ENCODE data around the gene ABCA12.

The ABCA12 gene

DNA sequence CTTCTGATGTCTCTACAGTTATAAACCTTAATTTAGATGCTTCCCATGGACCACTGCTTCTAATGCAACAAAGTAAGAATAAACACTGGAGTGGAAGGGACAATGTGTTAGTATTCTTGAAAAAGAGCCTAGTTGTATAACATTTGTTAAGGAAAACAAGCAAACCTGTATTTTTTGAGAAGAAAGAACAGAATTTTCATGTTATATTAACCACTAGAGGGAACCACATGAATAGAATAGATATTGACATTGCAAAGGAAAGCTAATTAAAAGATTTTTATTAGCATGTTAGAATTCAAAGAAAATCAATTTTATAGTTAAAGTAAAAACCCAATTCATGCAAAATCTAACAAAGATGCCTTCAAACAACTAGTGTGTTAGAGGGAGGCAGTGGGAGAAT is 177.7 kb downstream of the ABCA12 start:
- DNase-seq (ENCODE audit: low spot score): no peak

DNA sequence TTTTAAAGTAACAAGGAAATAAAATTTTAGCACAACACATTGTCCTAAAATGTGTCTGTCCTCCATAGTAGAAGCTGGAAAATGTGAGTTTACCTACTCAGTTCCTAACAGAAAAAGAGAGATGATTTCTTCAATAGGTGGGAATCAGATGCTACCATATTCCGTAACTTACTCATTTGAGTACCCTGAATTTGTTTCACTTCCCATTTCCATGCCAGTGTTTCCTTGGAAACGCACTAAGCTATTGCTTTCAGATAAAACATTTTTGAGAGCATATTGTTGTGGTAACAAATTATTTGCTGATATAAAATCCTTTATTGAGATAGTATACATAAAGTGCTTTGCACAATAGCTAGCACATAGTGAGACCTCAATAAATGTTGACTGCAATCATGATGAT is 191.5 kb downstream of the ABCA12 start:
- DNase-seq (ENCODE audit: low spot score): no peak

DNA sequence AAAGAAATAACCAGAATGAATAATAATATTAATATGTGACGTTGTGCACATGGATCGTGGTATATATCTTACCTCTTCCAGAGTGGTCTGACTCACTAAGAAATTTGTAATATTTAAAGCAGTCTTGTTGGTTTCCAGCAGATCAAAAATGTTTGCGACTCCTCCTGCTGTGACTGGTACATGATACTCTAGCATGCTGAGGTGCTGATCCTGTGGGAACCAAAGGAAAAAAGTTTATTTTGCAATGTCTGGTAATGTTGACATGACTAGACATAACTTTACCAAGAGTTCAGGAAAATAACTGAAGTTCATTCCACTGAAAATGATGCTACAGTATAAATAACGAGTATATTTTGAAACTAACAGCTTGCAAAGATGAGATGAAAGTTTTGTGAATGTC is 204.4 kb downstream of the ABCA12 start:
- no peak for DNase-seq (ENCODE audit: low spot score)

DNA sequence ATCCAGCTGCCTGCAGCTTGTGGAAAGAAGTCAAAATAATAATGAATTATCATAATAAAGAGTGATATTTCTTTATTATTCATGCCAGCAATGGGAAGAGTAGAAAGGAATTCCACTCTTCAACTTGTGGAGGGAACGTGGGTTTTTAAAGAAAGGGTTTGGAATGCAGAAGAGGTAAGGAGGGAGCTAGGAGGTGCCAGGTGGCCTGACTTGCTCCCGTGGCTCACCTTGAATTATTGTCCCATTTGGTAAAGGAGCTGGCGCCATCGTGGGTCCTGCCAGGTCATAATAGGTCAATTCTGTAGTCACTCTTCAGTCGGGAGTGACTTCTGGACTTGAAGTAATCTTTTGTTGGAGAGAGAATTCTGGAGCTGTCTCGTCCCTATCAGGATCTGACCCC is 233.8 kb downstream of the ABCA12 start:
- DNase-seq (ENCODE audit: low spot score): no peak

DNA sequence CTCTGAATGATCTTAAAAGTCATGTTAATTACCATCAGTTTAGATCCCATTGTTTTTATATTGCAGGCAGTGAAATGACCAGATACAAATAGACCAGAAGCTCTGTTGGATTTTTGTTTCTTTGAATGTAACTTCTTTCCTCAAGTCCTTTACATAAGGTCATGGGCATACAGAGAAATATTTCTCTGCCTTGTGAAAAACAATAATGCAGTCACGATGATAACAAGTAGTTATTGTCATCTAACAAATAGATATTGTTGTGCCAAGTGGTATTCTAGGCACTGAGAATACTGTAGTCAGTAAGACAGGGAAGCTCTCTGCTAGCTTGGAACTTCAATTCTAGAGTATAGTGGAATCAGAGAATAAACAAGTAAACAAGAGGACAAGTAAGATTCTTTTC is 234.2 kb downstream of the ABCA12 start:
- DNase-seq (ENCODE audit: low spot score): no peak

DNA sequence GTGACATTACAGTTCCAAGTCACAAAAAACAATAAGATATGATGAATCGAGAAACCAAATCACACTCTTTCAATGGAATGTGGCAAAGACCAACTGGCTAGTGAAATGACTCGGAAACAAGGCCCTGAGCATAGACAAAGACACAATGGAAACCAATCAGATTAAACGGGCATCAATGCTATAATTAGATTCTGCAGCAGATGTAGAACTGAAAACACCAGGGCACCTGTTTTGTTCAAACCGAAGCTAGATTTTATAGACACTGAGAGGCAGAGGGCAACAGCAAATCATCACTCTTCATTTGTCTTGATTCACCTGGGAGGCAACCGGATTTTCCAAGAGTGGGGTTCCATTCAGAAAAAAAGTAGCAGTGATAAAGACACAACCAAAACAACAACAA is 236.1 kb downstream of the ABCA12 start:
- DNase-seq (ENCODE audit: low spot score): no peak

DNA sequence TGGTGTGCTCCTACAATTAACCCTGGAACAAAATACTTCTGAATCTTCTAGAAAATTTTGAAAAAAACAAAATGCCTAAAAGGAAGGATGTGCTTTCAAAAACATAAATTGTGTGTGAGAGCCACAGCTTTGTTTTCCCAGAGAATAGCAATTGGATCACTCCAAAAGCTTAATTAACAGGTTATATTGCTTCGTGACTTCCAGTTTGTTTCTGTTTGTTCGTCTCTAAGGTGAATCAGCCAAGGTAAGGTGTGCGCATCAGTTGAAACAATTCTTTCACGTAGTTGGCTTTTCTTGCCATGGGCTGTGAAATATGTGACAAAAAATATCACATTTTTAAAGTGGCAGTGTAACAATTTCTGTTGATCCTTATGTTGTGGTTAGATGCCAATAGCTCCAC is 238.7 kb downstream of the ABCA12 start:
- DNase-seq (ENCODE audit: low spot score): no peak

DNA sequence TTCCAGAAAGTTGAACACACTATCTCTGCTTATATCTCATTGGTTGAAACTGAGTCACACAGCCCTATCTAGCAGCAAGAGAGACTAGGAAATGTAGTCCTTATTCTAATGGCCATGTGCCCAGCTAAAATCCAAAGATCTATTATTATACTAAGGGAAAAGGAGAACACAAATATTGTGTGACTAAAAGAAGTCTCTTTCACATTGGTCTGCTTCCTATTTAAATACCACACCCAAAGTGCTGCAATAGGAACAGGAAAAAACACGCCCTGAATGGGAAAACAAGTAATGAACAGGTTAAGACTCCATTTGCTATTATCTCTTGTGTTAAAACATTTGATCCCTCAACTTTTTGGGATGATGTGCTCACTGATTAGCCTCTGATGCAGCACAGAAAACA is 242.2 kb downstream of the ABCA12 start:
- DNase-seq (ENCODE audit: low spot score): no peak

DNA sequence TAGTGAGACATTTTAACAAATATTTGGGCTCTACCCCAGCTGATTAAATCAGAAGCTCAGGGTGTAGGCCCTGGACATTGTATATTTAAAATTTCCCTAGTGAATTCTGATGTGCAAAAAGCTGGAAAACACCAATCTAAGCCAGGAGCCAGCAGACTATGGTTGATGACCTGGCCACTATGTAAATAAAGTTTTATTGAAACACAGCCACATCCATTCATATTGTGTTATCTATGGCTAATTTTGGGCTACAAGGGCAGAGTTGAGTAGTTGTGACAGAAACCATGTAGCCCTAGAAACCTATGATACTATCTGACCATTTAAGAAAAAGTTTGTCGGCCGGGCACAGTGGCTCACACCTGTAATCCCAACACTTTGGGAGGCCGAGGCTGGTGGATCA is 243.0 kb downstream of the ABCA12 start:
- no peak for DNase-seq (ENCODE audit: low spot score)

DNA sequence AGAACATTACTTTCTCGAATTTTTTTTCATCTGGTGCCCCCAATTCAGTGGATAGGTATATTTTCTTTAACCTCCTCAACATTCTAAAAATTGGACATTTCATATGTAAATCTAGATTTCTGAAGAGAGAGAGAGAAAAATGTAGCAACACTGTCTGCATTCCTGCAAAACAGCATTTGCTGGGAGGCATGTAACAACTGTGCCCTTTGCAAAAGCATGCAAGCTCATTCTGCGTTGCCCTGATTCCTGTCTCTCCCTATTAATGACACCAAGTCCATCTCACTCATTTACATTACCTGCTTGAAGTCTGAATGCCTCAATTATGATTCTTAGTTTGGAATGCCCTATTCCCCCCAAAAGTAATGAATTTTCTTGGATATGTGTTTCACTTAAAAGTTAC is 249.1 kb downstream of the ABCA12 start:
- no peak for DNase-seq (ENCODE audit: low spot score)

DNA sequence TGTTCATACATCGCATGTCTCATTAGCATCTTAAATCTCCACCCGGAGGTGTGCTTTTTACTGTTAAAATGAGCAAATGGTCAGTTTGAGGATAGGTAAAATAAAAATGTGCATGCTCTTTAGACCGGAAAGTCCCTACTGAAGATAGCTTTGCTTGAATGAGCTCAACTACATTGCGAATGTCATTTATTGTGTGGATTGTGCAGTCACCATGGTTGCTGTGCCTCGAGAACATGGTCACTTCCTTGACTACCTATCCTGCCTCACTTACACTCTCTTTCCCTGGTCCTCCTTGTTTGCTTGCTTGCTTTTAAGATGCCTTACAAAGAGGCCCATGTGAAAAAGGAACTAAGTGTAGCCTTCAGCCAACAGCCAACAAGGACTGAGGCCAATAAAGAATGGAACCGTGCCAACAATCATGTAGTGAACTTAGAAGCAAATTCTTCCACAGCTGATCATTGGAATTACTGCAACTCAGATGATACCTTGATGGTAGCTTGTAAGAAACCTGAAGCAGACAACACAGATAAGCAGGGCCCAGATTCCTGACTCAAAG is 256.7 kb downstream of the ABCA12 start:
- DNase-seq (ENCODE audit: low spot score): no peak
